ENCODE results near the gene CREBL2. TPM values are rescaled to one million over a fixed set of nuclear protein-coding genes. Genes with fewer than 3 reads are reported as not detected.

CREBL2 gene
- total RNA-seq, 1 donor from 2014 or later, result 42.8 TPM

DNA sequence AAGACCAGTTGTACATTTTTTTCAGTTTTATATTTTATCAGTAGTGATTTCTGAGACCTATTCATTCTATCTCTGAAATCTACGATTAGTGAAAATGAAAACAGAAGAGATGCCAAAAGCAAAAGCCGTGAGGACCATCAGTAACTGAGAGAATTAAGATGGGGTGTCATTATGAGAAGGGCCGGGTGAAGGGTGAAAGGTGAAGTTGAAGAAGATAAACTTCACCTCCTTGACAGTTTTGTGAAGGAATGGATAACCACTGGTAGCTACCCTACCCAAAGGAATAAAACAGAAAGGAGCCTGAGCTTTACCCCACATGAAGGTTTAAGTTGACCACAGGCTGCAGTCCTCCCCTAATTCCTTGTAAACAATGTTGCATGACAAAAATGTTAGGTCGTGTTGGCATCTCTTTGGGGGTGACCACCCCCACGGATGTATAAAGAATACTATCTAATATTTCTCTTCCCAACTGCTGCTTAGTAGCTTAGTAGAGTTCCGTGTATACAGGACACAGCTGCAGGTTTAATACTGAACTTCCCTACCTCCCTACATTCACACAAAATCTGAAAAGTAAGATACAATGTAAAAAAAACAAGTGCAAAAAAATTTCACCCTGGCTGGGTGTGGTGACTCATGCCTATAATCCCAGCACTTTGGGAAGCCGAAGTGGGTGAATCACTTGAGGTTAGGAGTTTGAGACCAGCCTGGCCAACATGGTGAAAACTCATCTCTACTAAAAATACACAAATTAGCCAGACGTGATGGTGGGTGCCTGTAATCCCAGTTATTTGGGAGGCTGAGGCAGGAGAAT, 60.4 kb downstream of the CREBL2 start:
- intact Hi-C loops (cut with DNase I), result no loop called here
- DNase-seq (no peak), ATAC-seq (no peak)
- TF ChIP-seq, protein P1, sequence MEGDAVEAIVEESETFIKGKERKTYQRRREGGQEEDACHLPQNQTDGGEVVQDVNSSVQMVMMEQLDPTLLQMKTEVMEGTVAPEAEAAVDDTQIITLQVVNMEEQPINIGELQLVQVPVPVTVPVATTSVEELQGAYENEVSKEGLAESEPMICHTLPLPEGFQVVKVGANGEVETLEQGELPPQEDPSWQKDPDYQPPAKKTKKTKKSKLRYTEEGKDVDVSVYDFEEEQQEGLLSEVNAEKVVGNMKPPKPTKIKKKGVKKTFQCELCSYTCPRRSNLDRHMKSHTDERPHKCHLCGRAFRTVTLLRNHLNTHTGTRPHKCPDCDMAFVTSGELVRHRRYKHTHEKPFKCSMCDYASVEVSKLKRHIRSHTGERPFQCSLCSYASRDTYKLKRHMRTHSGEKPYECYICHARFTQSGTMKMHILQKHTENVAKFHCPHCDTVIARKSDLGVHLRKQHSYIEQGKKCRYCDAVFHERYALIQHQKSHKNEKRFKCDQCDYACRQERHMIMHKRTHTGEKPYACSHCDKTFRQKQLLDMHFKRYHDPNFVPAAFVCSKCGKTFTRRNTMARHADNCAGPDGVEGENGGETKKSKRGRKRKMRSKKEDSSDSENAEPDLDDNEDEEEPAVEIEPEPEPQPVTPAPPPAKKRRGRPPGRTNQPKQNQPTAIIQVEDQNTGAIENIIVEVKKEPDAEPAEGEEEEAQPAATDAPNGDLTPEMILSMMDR (IDR thresholded peaks at IDR 0.05), result no peak
- Histone ChIP-seq H3K9me3 (no peaks in the 10 kb centered on the region), H3K36me3 (no peaks in the 10 kb centered on the region), H3K27me3 (no peaks in the 10 kb centered on the region), H3K4me3 (no peak overlapping the region), H3K4me1 (no peaks in the 10 kb centered on the region), H3K27ac (no peak overlapping the region)

DNA sequence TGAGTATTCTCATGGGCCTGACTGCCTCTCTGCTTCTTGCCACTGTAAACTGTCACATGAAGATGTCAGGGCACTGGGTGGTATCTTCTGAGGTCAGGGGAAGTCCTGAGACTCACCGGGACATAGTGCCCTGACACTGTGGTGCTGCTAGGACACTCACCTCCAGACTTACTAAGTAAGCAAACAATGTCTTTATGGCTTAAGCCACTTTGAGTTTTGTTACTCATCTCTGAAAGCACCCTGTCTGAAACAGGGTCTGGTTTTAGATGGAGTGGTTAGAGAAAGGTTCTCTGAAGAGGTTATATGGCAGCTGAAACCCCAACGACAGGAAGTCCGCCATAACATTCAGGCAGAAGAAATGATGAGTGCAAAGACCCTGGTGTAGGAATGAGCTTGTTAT, 61.6 kb downstream of the CREBL2 start:
- DNase-seq (no peak), ATAC-seq (no peak)
- no peaks in the 10 kb centered on the region for H3K36me3 ChIP-seq
- no peak overlapping the region for H3K4me3 ChIP-seq
- H3K9me3 ChIP-seq, result no peaks in the 10 kb centered on the region
- no peak overlapping the region for H3K27ac ChIP-seq
- intact Hi-C loops (cut with DNase I), result no loop called here
- H3K27me3 ChIP-seq, result no peaks in the 10 kb centered on the region
- no peaks in the 10 kb centered on the region for H3K4me1 ChIP-seq
- TF ChIP-seq, protein P1 (IDR thresholded peaks at IDR 0.05), result no peak

DNA sequence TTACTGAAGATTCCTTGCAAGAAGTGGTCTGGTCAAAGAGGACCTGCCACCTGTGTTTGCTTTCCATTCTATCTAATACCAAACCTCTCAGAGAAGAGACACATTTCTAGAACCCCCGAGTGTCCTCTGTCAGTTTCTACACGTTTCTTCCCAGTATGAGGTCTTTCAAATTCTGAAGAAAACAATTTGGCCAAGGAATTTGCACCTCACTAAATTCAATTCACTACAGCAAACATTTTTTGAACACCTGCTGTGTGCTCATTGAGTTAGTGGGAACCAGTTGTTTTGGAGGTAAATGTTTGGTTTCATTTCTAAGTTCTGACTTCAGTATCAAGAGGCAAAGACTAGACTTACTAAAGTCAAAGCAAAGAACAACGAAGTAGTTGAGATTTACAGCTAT, 64.9 kb downstream of the CREBL2 start:
- H3K36me3 ChIP-seq, result no peaks in the 10 kb centered on the region
- intact Hi-C loops (cut with DNase I), result no loop called here

DNA sequence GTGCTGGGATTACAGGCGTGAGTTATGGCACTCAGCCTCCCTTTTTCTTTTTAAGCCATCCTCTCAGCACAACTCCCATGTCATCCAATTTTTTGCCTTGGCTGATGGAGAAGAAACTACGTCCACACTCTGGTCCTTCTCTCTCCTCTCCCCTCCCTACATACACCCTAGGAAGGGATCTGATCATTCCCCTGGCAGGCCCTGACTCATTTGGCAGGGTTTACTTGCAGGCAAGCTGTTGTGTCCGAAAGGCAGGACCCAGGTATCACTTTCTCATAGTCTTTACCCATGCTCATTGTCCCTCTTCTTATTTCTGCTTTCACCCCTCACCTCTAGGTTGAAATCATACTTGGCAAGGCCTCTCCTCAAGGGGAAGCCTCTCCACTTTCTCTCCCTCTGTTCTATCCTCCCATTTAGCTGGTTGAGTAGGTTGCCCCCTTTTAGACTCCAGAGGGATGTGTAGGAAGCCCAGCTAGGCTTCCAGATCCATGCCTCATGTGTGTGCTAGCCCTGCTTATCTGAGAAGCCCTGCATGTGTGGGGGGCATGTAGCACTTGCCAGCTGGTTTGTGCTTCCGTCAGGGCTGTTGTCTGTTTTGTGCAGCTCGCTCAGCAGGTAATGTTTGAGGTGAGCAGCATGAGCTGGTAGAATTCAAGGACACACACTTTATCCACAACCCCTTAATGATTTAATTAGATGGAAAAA, 69.5 kb downstream of the CREBL2 start:
- H3K4me3 ChIP-seq, result no peak overlapping the region
- intact Hi-C loops (cut with DNase I), result no loop called here
- no peaks in the 10 kb centered on the region for H3K9me3 ChIP-seq
- no peak for DNase-seq
- ATAC-seq, result no peak
- no peaks in the 10 kb centered on the region for H3K4me1 ChIP-seq
- no peaks in the 10 kb centered on the region for H3K36me3 ChIP-seq
- no peaks in the 10 kb centered on the region for H3K27me3 ChIP-seq
- no peak overlapping the region for H3K27ac ChIP-seq
- TF ChIP-seq, protein P1 (IDR thresholded peaks at IDR 0.05), result no peak

More for the DNA sequence above, 64.9 kb downstream of the CREBL2 start:
- DNase-seq, result no peak
- H3K9me3 ChIP-seq, result no peaks in the 10 kb centered on the region
- H3K4me1 ChIP-seq, result no peaks in the 10 kb centered on the region
- no peak overlapping the region for H3K4me3 ChIP-seq
- H3K27ac ChIP-seq, result no peak overlapping the region
- no peak for ATAC-seq
- H3K27me3 ChIP-seq, result no peaks in the 10 kb centered on the region
- TF ChIP-seq, protein P1 (IDR thresholded peaks at IDR 0.05), result no peak

DNA sequence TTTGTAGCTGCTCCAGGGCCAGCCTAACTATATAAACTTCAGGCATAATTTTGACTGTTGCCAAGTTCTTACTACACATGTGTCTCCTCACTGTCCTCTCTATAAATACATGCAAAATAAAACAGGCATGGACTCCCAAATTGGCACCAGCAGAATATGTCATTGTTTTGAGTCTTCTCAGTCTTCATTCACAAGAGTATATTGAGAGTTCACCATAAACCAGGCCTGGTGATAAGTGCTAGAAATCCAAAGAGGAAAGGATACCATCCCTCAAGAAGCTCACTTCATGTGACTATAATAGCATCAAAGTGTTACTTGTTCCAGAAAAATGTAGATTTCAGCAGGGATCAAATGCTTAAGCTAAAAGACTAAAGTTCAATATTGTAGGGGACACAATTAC, 70.6 kb downstream of the CREBL2 start:
- Histone ChIP-seq H3K27ac (no peak overlapping the region), H3K27me3 (no peaks in the 10 kb centered on the region), H3K36me3 (no peaks in the 10 kb centered on the region), H3K9me3 (no peaks in the 10 kb centered on the region), H3K4me1 (no peaks in the 10 kb centered on the region), H3K4me3 (no peak overlapping the region)
- ATAC-seq (no peak), DNase-seq (no peak)
- TF ChIP-seq, protein P1 (IDR thresholded peaks at IDR 0.05), result no peak
- intact Hi-C loops (cut with DNase I), result no loop called here
